ENCODE data around the gene RLN3.
A peak's percentile ranks its signal among the peaks of the same experiment; 100 is the strongest.

RLN3 gene

GRCh38 chr19:14056069-14056666, 28.2 kb downstream of the RLN3 start:
- DNase-seq: no peak

GRCh38 chr19:14056741-14057356, 28.9 kb downstream of the RLN3 start:
- DNase-seq: no peak

GRCh38 chr19:14058182-14059092, 30.5 kb downstream of the RLN3 start:
- DNase-seq: no peak

GRCh38 chr19:14059093-14059480, 31.1 kb downstream of the RLN3 start:
- DNase-seq: peak in 3 of 4 experiments; percentile 12 to 27 (median 17)

- DNase-seq: no peak
Measured at GRCh38 chr19:14059652-14060155, 31.8 kb downstream of the RLN3 start.

GRCh38 chr19:14061081-14061749, 33.3 kb downstream of the RLN3 start:
- no peak for DNase-seq

GRCh38 chr19:14061751-14062557, 34.0 kb downstream of the RLN3 start, which contains the start of gene PALM3:
Gene PALM3 (minus strand): TSS chr19:14062076. CDS start chr19:14061980, 96 bp downstream.
- DNase-seq: no peak

- no peak for DNase-seq
Measured at GRCh38 chr19:14062558-14062855, 34.6 kb downstream of the RLN3 start.

GRCh38 chr19:14063105-14063504, 35.2 kb downstream of the RLN3 start:
- DNase-seq: no peak

- DNase-seq: no peak
Measured at GRCh38 chr19:14066134-14066533, 38.2 kb downstream of the RLN3 start.

- no peak for DNase-seq
Measured at GRCh38 chr19:14070268-14071050, 42.5 kb downstream of the RLN3 start.

- no peak for DNase-seq
Measured at GRCh38 chr19:14072535-14073260, 44.8 kb downstream of the RLN3 start, which contains the start of gene MISP3. Gene MISP3 (plus strand): TSS chr19:14072786. CDS start chr19:14073310, 524 bp downstream.

GRCh38 chr19:14073261-14073924, 45.4 kb downstream of the RLN3 start:
- peak; percentile 47 to 76 (median 61) for DNase-seq

- DNase-seq: no peak
Measured at GRCh38 chr19:14073925-14074838, 46.2 kb downstream of the RLN3 start.

GRCh38 chr19:14078411-14078810, 50.5 kb downstream of the RLN3 start:
- no peak for DNase-seq
